ENCODE data around the gene B4GALT3.

GRCh38 chr1:161191971-161192370 lies 14.7 kb upstream of the B4GALT3 start:
- TF ChIP-seq FOXM1 (IDR thresholded peaks at IDR 0.05; ENCODE audit: borderline replicate concordance, low read depth) (no peak), USF1 (IDR thresholded peaks at IDR 0.05) (no peak), NFIC (IDR thresholded peaks at IDR 0.05) (no peak), YY1 (IDR thresholded peaks at IDR 0.05; ENCODE audit: low read depth) (no peak), TEAD4 (IDR thresholded peaks at IDR 0.05) (no peak), RAD21 (IDR thresholded peaks at IDR 0.05; ENCODE audit: low read depth) (no peak), TCF12 (IDR thresholded peaks at IDR 0.05; ENCODE audit: low read depth) (no peak), CEBPB (IDR thresholded peaks at IDR 0.05) (no peak)
- TF ChIP-seq, protein P1, sequence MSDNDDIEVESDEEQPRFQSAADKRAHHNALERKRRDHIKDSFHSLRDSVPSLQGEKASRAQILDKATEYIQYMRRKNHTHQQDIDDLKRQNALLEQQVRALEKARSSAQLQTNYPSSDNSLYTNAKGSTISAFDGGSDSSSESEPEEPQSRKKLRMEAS (IDR thresholded peaks at IDR 0.05), result no peak

Data from Ishikawa (cell line).